ENCODE data around the gene DNM3.

GRCh38 chr1:172425339-172425738 is 584.0 kb downstream of the DNM3 start:
- TF ChIP-seq POLR2A (IDR thresholded peaks at IDR 0.05; ENCODE audit: low read length) (no peak), GATA1 (IDR thresholded peaks at IDR 0.05; ENCODE audit: low read depth, low read length) (no peak)
